Hippocampal formation (tissue), 2 donors: ENCODE data around the gene VWA3A.
"Not testable (repeated sequence)": the region's sequence is repeated elsewhere in the genome, so short reads cannot be mapped to it uniquely, and the experiment has no call there.

Experiments
- DNase-seq, 2 donors: peaks; one replicate each; lab custom pipeline; 2025; lab: John Stamatoyannopoulos, UW

The VWA3A gene

GRCh38 chr16:22092143-22092933 is at the start of gene VWA3A:
Gene VWA3A, plus strand, starts transcription at chr16:22092541. Its CDS starts 97 bp downstream, at chr16:22092638.
- peak in 1 of 2 donors; percentile 3 for DNase-seq

- DNase-seq = not testable (repeated sequence)
Measured at GRCh38 chr16:22043882-22044281, 48.5 kb upstream of the VWA3A start.

- DNase-seq = not testable (repeated sequence)
Measured at GRCh38 chr16:22045888-22046287, 46.5 kb upstream of the VWA3A start.

- no peak for DNase-seq
Measured at GRCh38 chr16:22050963-22051362, 41.4 kb upstream of the VWA3A start.

GRCh38 chr16:22052980-22053379 is 39.4 kb upstream of the VWA3A start:
- no peak for DNase-seq

- DNase-seq = no peak
Measured at GRCh38 chr16:22053921-22054341, 38.4 kb upstream of the VWA3A start.

DNA sequence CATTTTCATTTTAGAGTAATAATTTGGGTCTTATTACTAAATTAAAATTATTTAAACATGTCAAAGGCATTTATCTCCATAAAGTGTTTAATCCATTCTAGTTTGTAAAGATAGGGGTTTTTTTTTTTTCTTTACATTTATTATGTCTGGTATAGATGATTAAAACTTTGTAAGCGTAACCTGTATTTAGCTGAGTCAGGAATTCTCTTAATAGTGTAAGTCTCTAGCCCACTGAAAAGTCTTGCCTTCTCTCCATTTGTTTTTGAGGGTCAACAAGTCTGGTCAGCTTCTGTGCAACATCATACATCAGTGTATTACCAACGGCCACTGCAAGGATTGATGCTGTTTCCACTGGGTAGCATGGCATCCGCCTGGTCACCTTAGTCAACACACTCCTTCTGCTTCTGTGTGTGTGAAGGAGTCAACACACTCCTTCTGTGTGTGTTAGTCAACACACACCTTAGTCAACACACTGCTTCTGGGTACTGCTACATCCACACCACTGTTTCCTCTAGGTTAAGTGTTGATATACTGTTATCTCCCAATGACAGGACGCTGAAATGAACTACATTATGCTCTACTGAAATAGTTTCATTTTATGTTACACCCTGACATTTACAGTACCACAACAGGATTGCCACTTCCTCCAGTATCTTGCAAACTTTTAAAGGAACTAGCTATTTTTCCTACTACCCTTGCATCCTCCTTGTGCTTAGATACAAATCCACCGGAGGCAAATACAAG is 37.3 kb upstream of the VWA3A start:
- no peak for DNase-seq

DNA sequence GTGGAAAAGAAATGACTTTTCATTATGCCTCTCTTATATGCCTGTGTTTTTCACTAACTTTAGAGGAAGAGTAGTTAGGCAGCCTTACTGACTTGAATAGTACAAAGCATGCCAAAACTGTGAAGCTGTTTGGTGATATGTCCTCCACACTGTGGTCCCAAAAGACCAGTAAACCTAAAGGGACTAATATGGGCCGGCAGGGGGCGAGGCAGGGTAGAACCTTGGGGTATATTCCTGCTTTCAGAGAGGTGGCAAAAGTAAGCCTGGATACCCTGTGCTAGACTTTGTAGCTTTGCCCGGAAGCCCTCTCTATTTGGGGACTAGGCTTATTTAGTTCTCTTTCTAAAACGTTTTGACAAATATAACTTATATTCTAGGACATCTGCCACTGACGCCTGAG is 36.5 kb upstream of the VWA3A start:
- no peak for DNase-seq

DNA sequence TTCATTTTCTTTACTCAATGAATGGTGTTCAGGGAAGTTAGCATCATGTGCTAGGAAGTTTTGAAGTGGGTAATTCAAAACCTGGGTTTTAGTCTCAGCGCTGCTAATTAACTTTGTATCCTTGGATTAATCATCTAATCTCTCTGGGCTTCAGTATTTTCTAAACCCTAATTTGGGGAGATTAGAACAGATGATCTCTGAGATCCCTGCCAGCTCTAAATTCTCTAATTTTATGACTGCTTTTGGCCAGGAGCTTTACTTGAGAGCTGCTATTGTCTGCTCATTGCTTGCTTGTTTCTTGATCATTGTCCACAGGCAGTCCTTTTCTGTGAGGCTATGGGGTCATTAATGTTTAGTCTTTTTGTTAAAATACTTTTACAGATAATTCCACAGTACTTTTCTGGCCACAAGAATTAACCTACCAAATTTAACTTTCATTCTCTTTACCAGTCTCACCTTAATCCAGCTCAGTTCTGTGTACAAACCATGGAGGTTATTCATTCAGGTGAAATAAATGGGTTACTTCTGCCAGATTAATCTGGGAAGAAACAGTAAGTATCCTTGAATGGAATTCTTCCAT is 28.4 kb upstream of the VWA3A start:
- no peak for DNase-seq

DNA sequence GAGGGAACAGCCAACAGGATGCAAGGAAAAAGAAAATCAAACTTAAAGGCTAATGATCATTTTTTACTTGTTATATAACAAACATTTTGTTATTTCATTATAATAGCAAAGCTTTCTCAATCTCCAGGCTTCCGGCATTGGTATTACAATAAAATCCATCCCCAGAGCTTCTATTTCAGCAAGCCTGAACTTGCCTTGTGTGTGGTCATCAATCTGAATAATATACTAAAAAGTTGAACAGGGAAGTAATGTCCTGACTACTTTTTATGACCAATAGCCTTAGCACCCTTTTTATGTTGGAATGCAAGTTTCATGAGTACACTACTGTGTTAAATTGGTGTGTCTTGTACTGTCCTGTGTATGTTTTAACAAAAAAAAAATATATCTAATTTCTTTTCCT is 27.1 kb upstream of the VWA3A start:
- no peak for DNase-seq

DNA sequence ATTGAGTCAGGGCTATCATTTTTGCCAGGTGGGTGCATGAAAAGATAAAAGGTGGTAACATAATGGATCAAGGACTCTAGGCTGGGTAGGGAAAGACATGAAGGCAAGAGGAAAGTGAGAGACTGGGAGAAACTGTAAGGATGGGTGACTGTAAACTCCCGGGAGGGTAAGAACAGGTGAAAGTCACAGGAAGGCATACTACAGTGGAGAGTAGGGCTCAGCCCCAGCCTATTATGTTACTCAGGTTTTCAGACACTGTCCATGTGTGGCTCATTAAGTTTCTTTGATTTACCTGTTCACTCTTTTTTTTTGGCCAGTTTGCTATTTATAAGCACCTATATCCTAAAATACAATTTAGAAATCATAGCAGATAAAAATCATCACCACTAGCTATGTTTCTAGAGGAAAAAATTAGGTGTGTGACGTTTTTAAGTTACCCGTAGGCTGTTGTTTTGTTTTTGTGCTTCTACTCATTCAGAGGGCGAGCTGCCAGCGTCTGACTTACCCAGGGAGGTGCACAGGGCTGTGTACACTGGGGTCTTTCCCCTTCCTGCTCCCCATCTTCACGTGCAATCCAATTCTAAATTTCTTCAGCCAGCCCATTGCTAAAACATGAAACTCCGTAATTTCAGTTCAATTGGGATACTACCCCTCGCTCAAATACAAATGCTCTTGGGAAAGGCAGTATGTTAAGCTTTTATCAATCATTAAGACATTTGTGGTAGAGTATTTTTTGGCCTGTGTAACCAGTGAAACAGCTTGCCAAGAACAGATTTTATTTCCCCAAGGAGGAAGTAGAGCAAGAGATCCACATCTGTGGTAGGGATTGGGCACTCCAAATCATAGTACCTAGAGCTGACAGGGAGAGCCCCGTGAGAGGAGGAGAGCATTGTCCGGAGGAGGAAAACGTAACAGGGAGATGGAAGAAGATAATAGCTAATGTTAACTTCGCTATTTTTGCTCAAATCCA is 21.7 kb upstream of the VWA3A start:
- DNase-seq = no peak

DNA sequence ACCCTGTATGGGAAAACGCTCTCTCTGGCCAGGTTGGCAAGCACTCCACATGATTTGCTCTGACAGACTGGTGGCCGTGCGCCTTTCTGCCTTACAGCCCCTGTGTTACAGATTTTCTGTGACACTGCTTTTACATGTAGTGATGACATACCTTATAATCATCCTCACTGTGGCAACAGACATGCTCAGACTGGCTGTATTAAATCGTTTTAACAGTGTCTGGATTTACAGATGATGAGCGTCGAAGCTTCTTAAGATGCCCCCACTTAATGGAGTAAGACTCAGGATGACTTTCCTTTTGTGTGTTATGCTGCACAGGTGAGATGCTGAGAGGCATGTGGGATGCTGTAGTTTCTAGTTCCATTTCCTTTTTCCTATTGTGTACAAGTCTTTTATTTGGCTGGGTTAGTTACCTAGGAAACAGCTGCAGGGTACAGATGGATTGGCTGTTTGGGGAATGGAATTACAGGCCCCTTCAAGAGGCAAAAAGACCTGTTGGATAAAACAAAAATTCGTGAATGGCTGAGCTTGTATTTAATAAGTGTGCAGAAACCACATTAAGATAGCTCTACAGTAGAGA is 20.9 kb upstream of the VWA3A start:
- DNase-seq = peak in 1 of 2 donors; percentile 19

- no peak for DNase-seq
Measured at GRCh38 chr16:22073350-22073749, 19.0 kb upstream of the VWA3A start.

DNA sequence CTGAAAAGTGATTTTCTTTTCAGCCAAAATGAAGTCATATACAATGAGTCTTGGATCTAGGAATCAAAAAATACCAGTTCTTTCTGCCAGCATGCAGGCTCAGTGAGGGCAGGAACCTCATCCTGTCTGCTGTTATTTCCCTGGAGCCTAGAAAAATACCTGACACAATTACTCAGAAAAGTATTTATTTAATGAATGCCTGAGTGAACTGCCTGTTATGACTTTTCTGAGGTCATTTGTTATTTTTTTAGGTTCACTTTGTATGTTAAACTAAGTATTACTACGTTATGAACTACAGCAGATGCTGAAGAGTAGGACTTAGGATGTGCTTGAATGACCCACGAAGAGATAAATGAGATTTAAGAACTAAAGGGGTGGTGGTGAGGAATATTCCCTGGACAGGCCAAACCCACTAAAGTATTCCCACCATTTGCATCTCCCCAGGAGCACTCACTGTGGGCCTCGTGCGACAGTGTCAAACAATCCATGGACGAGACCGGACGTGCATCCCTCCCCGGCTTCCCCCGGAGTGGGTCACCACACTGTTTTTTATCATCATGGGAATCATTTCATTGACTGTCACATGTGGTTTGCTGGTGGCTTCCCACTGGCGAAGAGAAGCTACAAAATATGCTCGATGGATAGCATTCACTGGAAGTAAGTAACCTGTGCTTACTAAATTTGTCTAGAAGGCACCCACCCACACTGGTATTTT is 17.1 kb upstream of the VWA3A start:
- DNase-seq = no peak

DNA sequence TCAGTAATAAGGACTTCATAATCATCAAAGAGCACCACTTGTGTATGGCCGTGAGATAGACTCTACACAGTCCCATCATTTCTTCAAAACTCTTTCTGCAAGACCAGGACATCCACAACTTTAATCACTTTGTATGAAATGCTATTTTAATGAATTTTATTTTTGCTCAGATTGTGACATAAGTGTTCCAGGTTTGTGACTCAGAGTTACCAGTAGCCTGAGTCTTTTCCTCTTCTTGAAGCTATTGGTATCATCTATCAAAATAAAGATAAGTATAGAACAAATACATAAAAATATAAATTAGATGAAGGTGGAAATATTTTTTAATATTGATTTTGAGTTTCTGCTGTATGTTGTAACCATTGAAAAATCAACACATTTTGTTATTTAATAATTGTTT is 16.6 kb upstream of the VWA3A start:
- no peak for DNase-seq

GRCh38 chr16:22077700-22078313 is 14.5 kb upstream of the VWA3A start:
- DNase-seq = peak; percentile 3 to 28

DNA sequence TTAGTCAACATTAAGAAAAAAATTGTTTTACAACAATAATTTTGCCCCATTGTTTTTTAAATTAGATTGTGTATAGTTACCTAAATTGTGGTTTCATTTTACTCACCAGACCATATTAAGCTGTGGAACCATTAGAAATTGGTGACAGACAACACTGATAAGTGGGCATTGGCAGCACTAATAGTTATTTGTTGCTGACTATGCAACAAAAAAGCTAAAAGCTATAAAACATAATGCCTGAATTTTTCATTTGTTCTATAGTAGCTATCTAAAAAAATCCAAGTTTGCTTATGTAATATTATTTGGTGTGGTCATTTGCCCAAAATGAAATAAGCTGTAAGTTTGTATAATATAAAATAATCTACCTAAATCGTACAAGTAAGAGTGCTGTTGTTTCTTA is 13.7 kb upstream of the VWA3A start:
- no peak for DNase-seq

GRCh38 chr16:22081050-22081449 is 11.3 kb upstream of the VWA3A start:
- no peak for DNase-seq

- no peak for DNase-seq
Measured at GRCh38 chr16:22086440-22086839, 5.9 kb upstream of the VWA3A start.

DNA sequence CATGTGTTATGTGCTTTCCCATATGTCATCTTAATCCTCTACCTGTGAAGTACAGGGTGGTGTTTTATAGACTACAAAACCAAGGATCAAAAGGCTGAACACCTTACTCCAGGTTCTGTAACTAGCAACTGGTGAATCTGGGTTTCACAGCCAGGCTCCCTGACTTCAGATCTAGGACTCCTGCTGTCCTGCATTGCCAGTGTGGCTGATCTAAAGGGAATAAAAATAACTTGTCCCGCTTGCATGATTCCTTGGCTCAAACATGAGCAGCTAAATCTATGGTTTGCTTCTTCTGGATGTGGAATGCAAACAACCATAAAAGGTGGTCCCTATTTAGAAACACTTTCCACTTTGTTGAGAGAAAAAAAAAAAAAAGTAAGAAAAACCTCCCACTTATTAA is 3.7 kb upstream of the VWA3A start:
- DNase-seq = no peak
